ENCODE results near the gene SIM1. TPM values are rescaled to one million over a fixed set of nuclear protein-coding genes. Genes with fewer than 3 reads are reported as not detected.

The SIM1 gene
- total RNA-seq, 1 donor from 2014 or later = not detected

GRCh38 chr6:100393493-100393892 lies 71.2 kb downstream of the SIM1 start:
- Mint-ChIP-seq H3K27me3 (ENCODE audit: insufficient read depth, low read depth) (no peaks in the 10 kb centered on the region), H3K4me1 (no peaks in the 10 kb centered on the region), H3K27ac (no peak overlapping the region), H3K9me3 (no peaks in the 10 kb centered on the region), H3K36me3 (no peaks in the 10 kb centered on the region), H3K4me3 (no peak overlapping the region)
- Histone ChIP-seq H2AFZ (replicated peaks) (no peak overlapping the region), H3K79me2 (ENCODE audit: low read depth) (no peaks in the 10 kb centered on the region), H3K4me2 (no peak overlapping the region), H3K27me3 (no peaks in the 10 kb centered on the region), H3F3A (ENCODE audit: low read depth) (no peaks in the 10 kb centered on the region), H3K4me3 (no peak overlapping the region), H4K20me1 (ENCODE audit: low read depth) (no peaks in the 10 kb centered on the region), H3K4me1 (no peaks in the 10 kb centered on the region), H3K9me3 (ENCODE audit: low read depth) (no peaks in the 10 kb centered on the region), H3K27ac (no peak overlapping the region), H3K36me3 (no peaks in the 10 kb centered on the region), H3K9ac (no peak overlapping the region)
- TF ChIP-seq EZH2phosphoT487 (IDR thresholded peaks at IDR 0.05) (no peak), EZH2 (IDR thresholded peaks at IDR 0.05) (no peak), CTCF (IDR thresholded peaks at IDR 0.05) (no peak)
- DNase-seq (ENCODE audit: low spot score) = no peak

GRCh38 chr6:100392423-100392822 lies 72.3 kb downstream of the SIM1 start:
- DNase-seq (ENCODE audit: low spot score) = no peak
- no peaks in the 10 kb centered on the region for H3K36me3 Mint-ChIP-seq
- H3K27me3 ChIP-seq = no peaks in the 10 kb centered on the region
- no peak overlapping the region for H3K9ac ChIP-seq
- no peaks in the 10 kb centered on the region for H4K20me1 ChIP-seq (ENCODE audit: low read depth)
- no peak overlapping the region for H2AFZ ChIP-seq (replicated peaks)
- H3K4me3 Mint-ChIP-seq = no peak overlapping the region
- no peaks in the 10 kb centered on the region for H3K36me3 ChIP-seq
- H3K9me3 ChIP-seq (ENCODE audit: low read depth) = no peaks in the 10 kb centered on the region
- H3K27ac ChIP-seq = no peak overlapping the region
- no peaks in the 10 kb centered on the region for H3K9me3 Mint-ChIP-seq
- no peak overlapping the region for H3K4me2 ChIP-seq
- no peaks in the 10 kb centered on the region for H3K4me1 Mint-ChIP-seq
- H3K4me1 ChIP-seq = no peaks in the 10 kb centered on the region
- TF ChIP-seq EZH2 (IDR thresholded peaks at IDR 0.05) = no peak
- TF ChIP-seq CTCF (IDR thresholded peaks at IDR 0.05) = no peak
- TF ChIP-seq EZH2phosphoT487 (IDR thresholded peaks at IDR 0.05) = no peak
- H3K27ac Mint-ChIP-seq = no peak overlapping the region
- no peaks in the 10 kb centered on the region for H3K27me3 Mint-ChIP-seq (ENCODE audit: insufficient read depth, low read depth)
- H3K4me3 ChIP-seq = no peak overlapping the region
- no peaks in the 10 kb centered on the region for H3F3A ChIP-seq (ENCODE audit: low read depth)
- no peaks in the 10 kb centered on the region for H3K79me2 ChIP-seq (ENCODE audit: low read depth)

- Mint-ChIP-seq H3K36me3 (no peaks in the 10 kb centered on the region), H3K27ac (no peak overlapping the region), H3K4me3 (no peak overlapping the region), H3K9me3 (no peaks in the 10 kb centered on the region), H3K27me3 (ENCODE audit: insufficient read depth, low read depth) (no peaks in the 10 kb centered on the region), H3K4me1 (no peaks in the 10 kb centered on the region)
- Histone ChIP-seq H3F3A (ENCODE audit: low read depth) (no peaks in the 10 kb centered on the region), H2AFZ (replicated peaks) (no peak overlapping the region), H3K4me1 (no peaks in the 10 kb centered on the region), H3K4me3 (no peak overlapping the region), H3K27me3 (no peaks in the 10 kb centered on the region), H4K20me1 (ENCODE audit: low read depth) (no peaks in the 10 kb centered on the region), H3K36me3 (no peaks in the 10 kb centered on the region), H3K27ac (no peak overlapping the region), H3K9ac (no peak overlapping the region), H3K4me2 (no peak overlapping the region), H3K79me2 (ENCODE audit: low read depth) (no peaks in the 10 kb centered on the region), H3K9me3 (ENCODE audit: low read depth) (no peaks in the 10 kb centered on the region)
- DNase-seq (ENCODE audit: low spot score) = no peak
- TF ChIP-seq EZH2phosphoT487 (IDR thresholded peaks at IDR 0.05) = no peak
- TF ChIP-seq EZH2 (IDR thresholded peaks at IDR 0.05) = no peak
- TF ChIP-seq CTCF (IDR thresholded peaks at IDR 0.05) = no peak
Measured at GRCh38 chr6:100388868-100389519, 75.7 kb downstream of the SIM1 start.

All from neural progenitor cell (in vitro differentiated cells).